SU-DHL-6 (cell line): ENCODE data around the gene TRAPPC2.

Experiments used
- EZH2phosphoT487 ChIP-seq: fragments of 200-600 bp; sonication (generic), shearing (Covaris generic); conservative IDR thresholded peaks from 2 replicates; pipeline ENCODE4 v1.6.1; 2018; ENCODE audit warnings: mild to moderate bottlenecking, antibody characterized with exemption, low read length, moderate library complexity, mixed read lengths
- TF ChIP-seq, protein P1 (sequence below): fragments of 200-600 bp; sonication (generic); IDR thresholded peaks from one replicate; pipeline ENCODE4 v1.5.1; 2017; ENCODE audit warnings: antibody characterized with exemption, mild to moderate bottlenecking, low read length, moderate library complexity; ENCODE audit not compliant: insufficient read depth, poor library complexity, severe bottlenecking

DNA sequence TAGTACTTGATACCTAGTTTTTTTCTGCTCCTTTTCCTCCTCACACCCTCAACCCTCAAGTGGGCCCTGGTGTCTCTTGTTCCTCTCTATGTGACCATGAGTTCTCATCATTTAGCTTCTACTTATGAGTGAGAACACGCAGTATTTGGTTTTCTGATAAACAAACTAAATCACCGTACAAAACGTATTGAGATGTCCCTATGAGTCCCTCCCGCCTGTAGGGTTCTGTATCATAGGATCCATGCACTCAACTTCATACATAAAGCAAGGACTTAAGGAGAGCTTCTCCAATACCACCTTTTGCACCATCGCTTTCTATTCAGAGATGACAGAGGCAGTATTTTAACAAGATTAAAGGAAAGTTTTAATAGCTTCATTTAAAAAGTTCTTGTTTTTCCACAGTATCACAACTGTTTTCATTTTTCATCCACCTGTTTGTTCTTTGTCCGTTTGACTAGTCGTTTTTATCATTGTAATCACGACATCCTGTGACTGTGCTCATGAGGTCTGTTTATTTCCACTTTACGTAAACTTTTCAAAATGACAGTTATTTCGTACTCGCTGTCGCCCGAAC lies 45.9 kb downstream of the TRAPPC2 start:
- TF ChIP-seq, protein P1, sequence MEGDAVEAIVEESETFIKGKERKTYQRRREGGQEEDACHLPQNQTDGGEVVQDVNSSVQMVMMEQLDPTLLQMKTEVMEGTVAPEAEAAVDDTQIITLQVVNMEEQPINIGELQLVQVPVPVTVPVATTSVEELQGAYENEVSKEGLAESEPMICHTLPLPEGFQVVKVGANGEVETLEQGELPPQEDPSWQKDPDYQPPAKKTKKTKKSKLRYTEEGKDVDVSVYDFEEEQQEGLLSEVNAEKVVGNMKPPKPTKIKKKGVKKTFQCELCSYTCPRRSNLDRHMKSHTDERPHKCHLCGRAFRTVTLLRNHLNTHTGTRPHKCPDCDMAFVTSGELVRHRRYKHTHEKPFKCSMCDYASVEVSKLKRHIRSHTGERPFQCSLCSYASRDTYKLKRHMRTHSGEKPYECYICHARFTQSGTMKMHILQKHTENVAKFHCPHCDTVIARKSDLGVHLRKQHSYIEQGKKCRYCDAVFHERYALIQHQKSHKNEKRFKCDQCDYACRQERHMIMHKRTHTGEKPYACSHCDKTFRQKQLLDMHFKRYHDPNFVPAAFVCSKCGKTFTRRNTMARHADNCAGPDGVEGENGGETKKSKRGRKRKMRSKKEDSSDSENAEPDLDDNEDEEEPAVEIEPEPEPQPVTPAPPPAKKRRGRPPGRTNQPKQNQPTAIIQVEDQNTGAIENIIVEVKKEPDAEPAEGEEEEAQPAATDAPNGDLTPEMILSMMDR: no peak
- TF ChIP-seq EZH2phosphoT487: no peak
